Measurements from ENCODE around the gene CLDN1.
"Not testable (repeated sequence)": the region's sequence is repeated elsewhere in the genome, so short reads cannot be mapped to it uniquely, and the experiment has no call there.

The CLDN1 gene

GRCh38 chr3:190291994-190292584, 30.2 kb downstream of the CLDN1 start:
- no peak for DNase-seq

- DNase-seq: no peak
Observed at GRCh38 chr3:190289989-190290388, 32.3 kb downstream of the CLDN1 start.

DNA sequence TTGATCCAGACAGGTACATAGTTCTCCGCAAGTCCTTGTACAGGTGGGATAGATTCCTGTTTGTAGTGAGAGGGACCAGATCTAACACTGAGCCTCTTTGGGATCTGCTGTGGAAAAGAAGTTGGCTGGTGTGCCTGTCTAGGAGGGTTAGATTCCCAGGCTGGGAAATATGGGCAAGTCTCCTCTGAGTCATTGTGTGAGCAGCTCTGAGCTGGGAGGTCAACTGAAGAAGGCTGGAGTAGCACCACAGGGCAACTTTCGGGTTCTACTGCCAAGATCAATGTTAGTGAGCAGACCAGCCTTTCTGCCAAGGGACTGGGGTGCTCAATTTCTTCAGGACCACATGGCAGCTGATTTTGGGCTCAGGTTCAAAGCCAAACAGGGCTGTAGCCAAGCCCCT, 33.4 kb downstream of the CLDN1 start:
- DNase-seq: no peak

- DNase-seq: no peak
Observed at GRCh38 chr3:190286014-190286413, 36.2 kb downstream of the CLDN1 start.

- no peak for DNase-seq
Observed at GRCh38 chr3:190281308-190282051, 40.8 kb downstream of the CLDN1 start.

DNA sequence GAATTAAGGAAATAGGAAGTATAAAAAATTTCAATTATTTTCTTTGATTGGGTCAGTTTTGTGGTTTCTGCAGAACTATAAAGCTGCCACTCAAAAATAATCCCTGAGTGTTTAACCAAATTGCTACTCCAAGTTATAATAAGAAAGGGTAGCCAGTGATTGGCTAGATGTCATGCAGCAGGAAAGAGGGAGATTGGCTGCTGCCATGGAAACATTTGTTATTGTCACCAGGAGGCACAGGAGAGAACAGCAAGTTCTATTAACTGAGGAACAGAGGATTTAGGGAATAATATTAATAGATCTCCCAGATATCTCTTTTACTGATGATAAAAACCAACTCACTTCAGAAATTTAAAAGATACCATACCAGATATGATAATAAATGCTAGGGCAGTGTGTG, 42.6 kb downstream of the CLDN1 start:
- no peak for DNase-seq

- no peak for DNase-seq
Observed at GRCh38 chr3:190272747-190273146, 49.5 kb downstream of the CLDN1 start.

GRCh38 chr3:190269101-190269500, 53.1 kb downstream of the CLDN1 start:
- no peak for DNase-seq

- DNase-seq: not testable (repeated sequence)
Observed at GRCh38 chr3:190267464-190267863, 54.8 kb downstream of the CLDN1 start.

DNA sequence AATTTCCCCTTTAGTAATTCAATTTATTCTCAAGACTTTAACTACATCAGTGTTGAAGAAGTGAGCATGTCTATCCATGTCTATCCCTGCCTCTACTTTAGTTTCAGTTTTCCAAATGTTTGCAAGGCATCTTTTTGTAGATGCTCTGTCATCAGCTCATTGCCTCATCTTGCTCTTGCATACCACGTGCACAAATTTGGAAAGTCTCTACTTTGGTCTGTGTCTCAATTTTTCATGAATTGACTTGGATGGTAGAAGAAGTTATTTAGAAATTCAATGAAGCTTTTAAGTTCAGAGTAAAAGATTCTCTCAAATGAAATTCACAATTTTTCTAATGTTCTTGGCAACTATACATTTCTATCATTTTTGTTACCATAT, 55.3 kb downstream of the CLDN1 start:
- no peak for DNase-seq

DNA sequence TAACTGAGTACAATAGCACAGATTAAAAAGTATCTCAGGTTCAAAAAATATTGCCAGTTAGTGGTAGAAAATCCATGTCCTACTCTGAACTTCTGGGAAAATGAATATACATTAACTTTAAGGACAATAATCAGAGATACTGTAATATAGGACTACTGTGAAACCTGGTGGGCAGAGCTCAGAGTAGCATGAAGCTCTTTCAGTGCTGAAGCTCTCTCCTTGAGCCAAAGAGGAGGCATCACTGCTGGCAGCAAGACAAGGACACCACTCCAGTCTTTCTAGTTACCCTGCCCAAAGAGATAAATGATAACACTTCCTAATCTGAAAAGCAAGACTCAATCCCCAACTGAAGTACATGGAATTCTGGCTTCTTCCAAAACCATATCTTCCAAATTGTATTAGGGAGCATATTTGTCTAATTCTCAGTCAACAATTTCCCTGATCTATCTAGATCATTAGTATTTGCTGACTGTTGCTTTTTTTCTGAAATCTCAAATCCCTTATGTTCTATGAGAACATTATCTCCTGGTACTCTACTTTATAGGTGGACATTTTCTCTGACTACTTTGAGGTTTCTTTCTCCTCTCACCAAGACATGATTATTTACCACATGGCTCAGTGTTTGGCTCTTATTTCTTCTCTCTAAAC, 55.9 kb downstream of the CLDN1 start:
- no peak for DNase-seq

DNA sequence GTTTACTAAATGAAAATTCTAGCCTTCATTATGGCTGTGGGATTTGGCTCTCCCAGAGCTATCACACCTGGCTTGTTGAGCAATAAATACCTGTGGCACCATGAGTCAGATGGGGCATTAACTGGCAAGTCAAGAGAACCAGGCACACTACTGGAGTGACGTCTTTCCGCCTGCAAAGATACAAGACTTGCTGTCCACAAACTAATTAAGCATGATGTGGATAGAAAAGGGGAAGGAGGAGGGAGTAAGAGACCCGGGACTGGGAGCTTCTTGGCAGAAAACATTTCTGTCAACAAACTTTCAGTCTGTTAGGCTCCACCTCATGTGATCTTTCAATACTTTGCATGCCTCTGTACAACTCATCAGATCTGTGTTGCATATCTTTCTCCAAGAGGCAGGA, 56.5 kb downstream of the CLDN1 start:
- DNase-seq: no peak

GRCh38 chr3:190265126-190265525, 57.1 kb downstream of the CLDN1 start:
- no peak for DNase-seq

DNA sequence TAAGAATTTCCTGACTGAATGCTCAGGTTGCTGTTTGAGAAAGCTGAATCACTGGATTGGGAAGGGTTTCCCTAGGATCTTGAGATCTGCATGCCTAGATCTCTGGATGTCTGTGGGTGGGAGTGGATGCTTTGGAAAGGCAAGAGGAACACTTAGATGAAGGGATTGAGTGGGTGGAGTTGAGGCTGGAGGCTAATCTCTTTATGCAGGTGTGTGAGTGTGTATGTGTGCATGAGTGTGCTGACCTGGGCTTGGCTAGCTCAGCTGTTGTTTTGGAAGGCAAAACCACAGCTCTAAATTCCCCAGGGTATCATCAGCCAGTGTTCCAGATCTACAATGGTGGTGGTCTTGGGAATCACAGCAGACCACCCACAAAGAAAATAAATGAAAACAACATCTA, 60.5 kb downstream of the CLDN1 start:
- DNase-seq: no peak

DNA sequence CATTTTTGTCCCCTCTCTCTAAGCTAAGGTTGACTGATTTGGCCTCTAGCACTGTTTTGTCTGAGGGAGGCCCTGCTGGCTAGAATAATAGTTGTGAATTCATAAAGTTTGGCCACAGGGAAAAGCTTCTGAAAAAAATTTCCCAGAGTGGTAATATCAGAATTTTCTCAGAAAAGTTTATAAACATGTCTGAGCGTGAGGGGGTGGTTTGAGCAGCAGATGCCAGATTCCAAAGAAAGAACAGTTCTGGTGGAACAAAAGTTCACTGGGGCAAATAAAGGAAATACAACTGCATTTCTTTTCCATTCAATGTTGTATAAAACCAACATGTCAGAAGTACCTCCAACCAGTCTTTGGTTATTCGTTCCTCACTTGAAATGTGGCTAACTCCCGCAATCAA, 61.2 kb downstream of the CLDN1 start:
- DNase-seq: no peak

DNA sequence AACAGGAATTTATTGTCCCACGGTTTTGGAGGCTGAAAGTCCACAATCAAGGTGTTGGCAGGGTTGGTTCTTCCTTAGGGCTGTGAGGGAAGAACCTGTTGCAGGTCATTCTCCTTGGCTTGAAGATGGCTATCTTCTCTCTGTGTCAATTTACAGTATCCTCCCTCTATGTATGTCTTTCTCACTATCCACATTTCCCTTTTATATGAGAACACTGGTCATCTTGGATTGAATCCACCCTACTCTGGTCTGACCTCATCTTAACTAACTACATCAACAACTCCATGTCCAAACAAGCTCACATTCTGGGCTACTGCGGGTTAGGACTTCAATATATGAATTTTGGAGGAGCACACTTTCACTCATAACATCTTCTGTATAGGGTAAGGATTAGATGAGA, 61.9 kb downstream of the CLDN1 start:
- no peak for DNase-seq

GRCh38 chr3:190258634-190259033, 63.6 kb downstream of the CLDN1 start:
- DNase-seq: no peak

Data from activated CD4-positive, alpha-beta T cell treated with anti-CD3 and anti-CD28 coated beads for 4 hours (primary cell).